ENCODE results near the gene UBAC2.

UBAC2 gene

GRCh38 chr13:99165753-99166587 lies 34.7 kb upstream of the UBAC2 start:
- H3K4me3 ChIP-seq (ENCODE audit: control insufficient read depth, low read depth, low read length) = no peak overlapping the region
- no peak for DNase-seq (ENCODE audit: low read depth)
- no peak for TF ChIP-seq CTCF (IDR thresholded peaks at IDR 0.05; ENCODE audit: control insufficient read depth, insufficient read depth, low read depth, low read length, missing control alignments)

- no peak for DNase-seq (ENCODE audit: low read depth)
- no peak overlapping the region for H3K4me3 ChIP-seq (ENCODE audit: control insufficient read depth, low read depth, low read length)
- TF ChIP-seq CTCF (IDR thresholded peaks at IDR 0.05; ENCODE audit: control insufficient read depth, insufficient read depth, low read depth, low read length, missing control alignments) = no peak
Observed at GRCh38 chr13:99172951-99173350, 27.7 kb upstream of the UBAC2 start.

GRCh38 chr13:99173606-99174005 lies 27.0 kb upstream of the UBAC2 start:
- H3K4me3 ChIP-seq (ENCODE audit: control insufficient read depth, low read depth, low read length) = no peak overlapping the region
- no peak for TF ChIP-seq CTCF (IDR thresholded peaks at IDR 0.05; ENCODE audit: control insufficient read depth, insufficient read depth, low read depth, low read length, missing control alignments)
- no peak for DNase-seq (ENCODE audit: low read depth)

GRCh38 chr13:99174533-99175100 lies 26.0 kb upstream of the UBAC2 start:
- no peak for DNase-seq (ENCODE audit: low read depth)
- no peak overlapping the region for H3K4me3 ChIP-seq (ENCODE audit: control insufficient read depth, low read depth, low read length)
- TF ChIP-seq CTCF (IDR thresholded peaks at IDR 0.05; ENCODE audit: control insufficient read depth, insufficient read depth, low read depth, low read length, missing control alignments) = no peak

- H3K4me3 ChIP-seq (ENCODE audit: control insufficient read depth, low read depth, low read length) = no peak overlapping the region
- no peak for DNase-seq (ENCODE audit: low read depth)
- TF ChIP-seq CTCF (IDR thresholded peaks at IDR 0.05; ENCODE audit: control insufficient read depth, insufficient read depth, low read depth, low read length, missing control alignments) = peak; percentile 98
Observed at GRCh38 chr13:99176309-99177276, 24.1 kb upstream of the UBAC2 start.

GRCh38 chr13:99178636-99179035 lies 22.0 kb upstream of the UBAC2 start:
- H3K4me3 ChIP-seq (ENCODE audit: control insufficient read depth, low read depth, low read length) = no peak overlapping the region
- no peak for TF ChIP-seq CTCF (IDR thresholded peaks at IDR 0.05; ENCODE audit: control insufficient read depth, insufficient read depth, low read depth, low read length, missing control alignments)
- DNase-seq (ENCODE audit: low read depth) = no peak

All from AG09309 (cell line).